ES-I3 (cell line): ENCODE results near the gene FHIT.

Experiments used
- H3K36me3 ChIP-seq: 2 replicates; pipeline ENCODE4 v1.6.1; 2013; ENCODE audit warnings: mild to moderate bottlenecking, low read length, control low read depth, moderate library complexity; ENCODE audit not compliant: insufficient read depth
- H3K4me1 ChIP-seq: 2 replicates; pipeline ENCODE4 v1.6.1; 2013; ENCODE audit warnings: mild to moderate bottlenecking, control low read depth, low read length; ENCODE audit not compliant: insufficient read depth
- H3K9ac ChIP-seq: 2 replicates; pipeline ENCODE4 v1.6.1; 2013; ENCODE audit warnings: low read depth, mild to moderate bottlenecking, low read length, moderate library complexity
- H3K9me3 ChIP-seq: 2 replicates; pipeline ENCODE4 v1.6.1; 2013; ENCODE audit warnings: mild to moderate bottlenecking, low read length, moderate library complexity; ENCODE audit not compliant: control insufficient read depth, insufficient read depth

The FHIT gene

GRCh38 chr3:61146010-61146890 lies 105.0 kb downstream of the FHIT start:
- Histone ChIP-seq H3K4me1 (no peaks in the 10 kb centered on the region; the same call in 1 of the 2 replicates), H3K36me3 (no peaks in the 10 kb centered on the region), H3K9ac (no peak overlapping the region), H3K9me3 (no peaks in the 10 kb centered on the region)

- H3K9ac ChIP-seq, result no peak overlapping the region
Observed at GRCh38 chr3:61141697-61142096, 109.6 kb downstream of the FHIT start.

GRCh38 chr3:61141227-61141626 lies 110.0 kb downstream of the FHIT start:
- no peaks in the 10 kb centered on the region; the same call in 1 of the 2 replicates for H3K36me3 ChIP-seq
- H3K9me3 ChIP-seq, result no peaks in the 10 kb centered on the region
- H3K4me1 ChIP-seq, result peaks cover 7% of the 10 kb centered on the region
- no peak overlapping the region for H3K9ac ChIP-seq

More at GRCh38 chr3:61141697-61142096, 109.6 kb downstream of the FHIT start:
- Histone ChIP-seq H3K4me1 (peaks cover 7% of the 10 kb centered on the region), H3K36me3 (no peaks in the 10 kb centered on the region; the same call in 1 of the 2 replicates), H3K9me3 (no peaks in the 10 kb centered on the region)

GRCh38 chr3:61139686-61140085 lies 111.6 kb downstream of the FHIT start:
- no peak overlapping the region for H3K9ac ChIP-seq
- H3K36me3 ChIP-seq, result no peaks in the 10 kb centered on the region; the same call in 1 of the 2 replicates
- H3K4me1 ChIP-seq, result peaks cover 7% of the 10 kb centered on the region
- H3K9me3 ChIP-seq, result no peaks in the 10 kb centered on the region

GRCh38 chr3:61138401-61138800 lies 112.9 kb downstream of the FHIT start:
- Histone ChIP-seq H3K9me3 (no peaks in the 10 kb centered on the region), H3K36me3 (no peaks in the 10 kb centered on the region; the same call in 1 of the 2 replicates), H3K9ac (no peak overlapping the region), H3K4me1 (peaks cover 7% of the 10 kb centered on the region)

GRCh38 chr3:61136191-61136590 lies 115.1 kb downstream of the FHIT start:
- Histone ChIP-seq H3K4me1 (peaks cover 7% of the 10 kb centered on the region), H3K36me3 (no peaks in the 10 kb centered on the region; the same call in 1 of the 2 replicates), H3K9me3 (no peaks in the 10 kb centered on the region), H3K9ac (no peak overlapping the region)

- H3K9ac ChIP-seq, result no peak overlapping the region
- H3K9me3 ChIP-seq, result no peaks in the 10 kb centered on the region
- H3K4me1 ChIP-seq, result no peaks in the 10 kb centered on the region
- H3K36me3 ChIP-seq, result no peaks in the 10 kb centered on the region; the same call in 1 of the 2 replicates
Observed at GRCh38 chr3:61134532-61134931, 116.7 kb downstream of the FHIT start.

- Histone ChIP-seq H3K36me3 (no peaks in the 10 kb centered on the region), H3K9me3 (no peaks in the 10 kb centered on the region), H3K9ac (no peak overlapping the region), H3K4me1 (no peaks in the 10 kb centered on the region)
Observed at GRCh38 chr3:61132062-61132461, 119.2 kb downstream of the FHIT start.

GRCh38 chr3:61118830-61119229 lies 132.4 kb downstream of the FHIT start:
- H3K36me3 ChIP-seq, result no peaks in the 10 kb centered on the region
- H3K9ac ChIP-seq, result no peak overlapping the region
- no peaks in the 10 kb centered on the region for H3K9me3 ChIP-seq
- no peaks in the 10 kb centered on the region for H3K4me1 ChIP-seq

GRCh38 chr3:61117045-61117898 lies 134.0 kb downstream of the FHIT start:
- Histone ChIP-seq H3K36me3 (no peaks in the 10 kb centered on the region), H3K9me3 (no peaks in the 10 kb centered on the region), H3K4me1 (no peaks in the 10 kb centered on the region), H3K9ac (no peak overlapping the region)

GRCh38 chr3:61114316-61114953 lies 136.8 kb downstream of the FHIT start:
- Histone ChIP-seq H3K9me3 (no peaks in the 10 kb centered on the region), H3K9ac (no peak overlapping the region), H3K4me1 (no peaks in the 10 kb centered on the region), H3K36me3 (no peaks in the 10 kb centered on the region)

GRCh38 chr3:61111825-61112224 lies 139.4 kb downstream of the FHIT start:
- no peak overlapping the region for H3K9ac ChIP-seq
- H3K9me3 ChIP-seq, result no peaks in the 10 kb centered on the region
- H3K36me3 ChIP-seq, result no peaks in the 10 kb centered on the region
- no peaks in the 10 kb centered on the region for H3K4me1 ChIP-seq

- Histone ChIP-seq H3K9me3 (no peaks in the 10 kb centered on the region), H3K9ac (no peak overlapping the region), H3K36me3 (no peaks in the 10 kb centered on the region), H3K4me1 (no peaks in the 10 kb centered on the region)
Observed at GRCh38 chr3:61110576-61110975, 140.7 kb downstream of the FHIT start.
